GM12892 (cell line): Measurements from ENCODE around the gene GSTP1.

Experiments used
- POLR2A ChIP-seq: IDR thresholded peaks from 2 replicates; pipeline ENCODE4 v1.6.1; 2011; ENCODE audit warnings: low read depth, low read length, control low read depth
- POLR2AphosphoS5 ChIP-seq: IDR thresholded peaks from 2 replicates; pipeline ENCODE4 v1.6.1; 2011; ENCODE audit warnings: low read depth, low read length, control low read depth
- TAF1 ChIP-seq: IDR thresholded peaks from 2 replicates; pipeline ENCODE4 v1.6.1; 2011; ENCODE audit warnings: low read depth, mild to moderate bottlenecking, control low read depth, low read length, borderline replicate concordance

DNA sequence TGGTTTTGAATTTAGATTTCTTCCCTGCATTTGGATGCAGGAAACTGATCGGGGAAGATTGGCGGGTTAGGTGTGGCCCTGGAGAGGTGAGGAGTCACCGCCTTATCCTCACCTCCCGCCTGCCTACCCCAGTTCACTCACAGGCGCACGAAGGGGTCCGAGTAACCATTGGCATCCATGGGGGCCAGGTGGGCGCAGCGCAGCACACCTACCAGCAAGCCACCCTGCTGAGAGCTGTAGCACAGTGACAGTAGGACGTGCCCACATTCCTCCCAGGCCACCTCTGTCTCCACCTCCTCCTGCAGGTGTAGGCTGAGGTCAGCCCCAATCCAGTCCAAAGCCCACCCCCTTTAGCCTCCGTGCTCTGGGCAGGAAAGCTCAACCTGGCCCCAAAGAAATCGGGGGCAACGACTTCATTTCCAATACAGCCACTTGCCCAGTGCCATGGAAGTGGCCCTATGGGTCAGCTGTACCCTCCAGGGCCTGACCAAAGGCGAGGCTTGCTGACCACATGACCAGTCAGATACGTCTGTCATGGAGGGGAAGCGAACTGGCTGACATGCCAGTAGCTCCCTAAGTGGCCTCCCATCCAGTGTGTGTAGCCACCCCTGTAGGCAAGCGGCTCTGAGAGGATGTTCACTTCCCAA, 29.8 kb downstream of the GSTP1 start:
- TF ChIP-seq POLR2AphosphoS5 (no peak), POLR2A (no peak), TAF1 (no peak)
